H9 (cell line): ENCODE measurements around the gene SRC. TPM values are rescaled to one million over a fixed set of nuclear protein-coding genes. Genes with fewer than 3 reads are reported as not detected.

ENCODE experiments used
- DNase-seq: peaks from one replicate; pipeline ENCODE4 v3.0.0-alpha.2; 2017
- H2AFZ ChIP-seq: one replicate; pipeline ENCODE4 v1.6.1; 2013; ENCODE audit warnings: mild to moderate bottlenecking, low read length, control low read depth, moderate library complexity
- H2AK5ac ChIP-seq: 2 replicates; pipeline ENCODE4 v1.6.1; 2013; ENCODE audit warnings: low read length, control low read depth, mixed read lengths; ENCODE audit not compliant: insufficient read length
- H2BK120ac ChIP-seq: one replicate; pipeline ENCODE4 v1.6.1; 2013; ENCODE audit warnings: low read depth, mild to moderate bottlenecking, low read length, control low read depth, inconsistent platforms; ENCODE audit not compliant: poor library complexity, severe bottlenecking
- H2BK12ac ChIP-seq: 2 replicates; pipeline ENCODE4 v1.6.1; 2013; ENCODE audit warnings: low read length, control low read depth, mixed read lengths, low read depth; ENCODE audit not compliant: insufficient read length
- H2BK15ac ChIP-seq: 2 replicates; pipeline ENCODE4 v1.6.1; 2013; ENCODE audit warnings: low read depth, low read length, control low read depth
- H2BK20ac ChIP-seq: one replicate; pipeline ENCODE4 v1.6.1; 2013; ENCODE audit warnings: low read depth, mild to moderate bottlenecking, low read length, control low read depth, inconsistent platforms; ENCODE audit not compliant: poor library complexity, severe bottlenecking
- H2BK5ac ChIP-seq: 2 replicates; pipeline ENCODE4 v1.6.1; 2013; ENCODE audit warnings: low read length, control low read depth, mixed read lengths; ENCODE audit not compliant: insufficient read length
- H3K14ac ChIP-seq: 2 replicates; pipeline ENCODE4 v1.6.1; 2013; ENCODE audit warnings: low read length, control low read depth; ENCODE audit not compliant: insufficient read depth
- H3K18ac ChIP-seq: 2 replicates; pipeline ENCODE4 v1.6.1; 2013; ENCODE audit warnings: low read depth, mild to moderate bottlenecking, mixed read lengths, low read length, control low read depth; ENCODE audit not compliant: insufficient read length
- H3K23ac ChIP-seq: 2 replicates; pipeline ENCODE4 v1.6.1; 2013; ENCODE audit warnings: low read length, control low read depth, mixed read lengths, low read depth; ENCODE audit not compliant: insufficient read length
- H3K23me2 ChIP-seq: 2 replicates; pipeline ENCODE4 v1.6.1; 2013; ENCODE audit warnings: low read depth, mild to moderate bottlenecking, mixed read lengths, low read length, control low read depth; ENCODE audit not compliant: insufficient read length, poor library complexity, severe bottlenecking
- H3K27ac ChIP-seq: 2 replicates; pipeline ENCODE4 v1.5.1; 2013; ENCODE audit warnings: low read length, control low read depth, mixed read lengths, low read depth; ENCODE audit not compliant: insufficient read length
- H3K27me3 ChIP-seq: 2 replicates; pipeline ENCODE4 v1.6.1; 2013; ENCODE audit warnings: low read length, control low read depth, inconsistent platforms; ENCODE audit not compliant: insufficient read depth
- H3K4ac ChIP-seq: 2 replicates; pipeline ENCODE4 v1.6.1; 2013; ENCODE audit warnings: low read depth, mild to moderate bottlenecking, control low read depth, inconsistent platforms, low read length, moderate library complexity
- H3K4me1 ChIP-seq: 2 replicates; pipeline ENCODE4 v1.6.1; 2013; ENCODE audit warnings: low read length, control low read depth, inconsistent platforms; ENCODE audit not compliant: insufficient read depth
- H3K4me2 ChIP-seq: 2 replicates; pipeline ENCODE4 v1.6.1; 2013; ENCODE audit warnings: low read length, control low read depth, mixed read lengths; ENCODE audit not compliant: insufficient read length, insufficient read depth
- H3K56ac ChIP-seq: 2 replicates; pipeline ENCODE4 v1.6.1; 2013; ENCODE audit warnings: low read depth, mild to moderate bottlenecking, mixed read lengths, low read length, control low read depth; ENCODE audit not compliant: insufficient read length
- H3K79me1 ChIP-seq: 2 replicates; pipeline ENCODE4 v1.6.1; 2013; ENCODE audit warnings: low read depth, mild to moderate bottlenecking, moderate library complexity, low read length, control low read depth, inconsistent platforms; ENCODE audit not compliant: insufficient read depth, poor library complexity, severe bottlenecking
- H3K79me2 ChIP-seq: 2 replicates; pipeline ENCODE4 v1.6.1; 2013; ENCODE audit warnings: low read length, control low read depth, inconsistent platforms; ENCODE audit not compliant: insufficient read depth
- H3K9ac ChIP-seq: 2 replicates; pipeline ENCODE4 v1.6.1; 2013; ENCODE audit warnings: low read length, control low read depth, mixed read lengths; ENCODE audit not compliant: insufficient read length; ENCODE audit errors: extremely low read depth
- H3K9me3 ChIP-seq: one replicate; pipeline ENCODE4 v1.6.1; 2013; ENCODE audit warnings: low read depth, low read length, inconsistent platforms; ENCODE audit not compliant: control insufficient read depth
- H3T11ph ChIP-seq: one replicate; pipeline ENCODE4 v1.6.1; 2013; ENCODE audit warnings: mild to moderate bottlenecking, low read length, control low read depth, inconsistent platforms
- H4K20me1 ChIP-seq: one replicate; pipeline ENCODE4 v1.6.1; 2013; ENCODE audit not compliant: control insufficient read depth, insufficient read length, insufficient read depth
- H4K5ac ChIP-seq: 2 replicates; pipeline ENCODE4 v1.6.1; 2013; ENCODE audit warnings: low read depth, mild to moderate bottlenecking, mixed read lengths, low read length, control low read depth; ENCODE audit not compliant: insufficient read length
- H4K8ac ChIP-seq: replicated peaks from 2 replicates; pipeline ENCODE4 v1.6.1; 2013; ENCODE audit warnings: low read length, control low read depth, mixed read lengths, low read depth; ENCODE audit not compliant: insufficient read length
- H4K91ac ChIP-seq: 2 replicates; pipeline ENCODE4 v1.6.1; 2013; ENCODE audit warnings: low read depth, mild to moderate bottlenecking, moderate library complexity, mixed read lengths, low read length, control low read depth; ENCODE audit not compliant: insufficient read length
- H3K27ac Mint-ChIP-seq, 3 experiments: 2 replicates in 2 of 3; 3 replicates in 1 of 3; pipeline ENCODE4 v1.8.0; 2020 to 2021; ENCODE audit warnings: mixed read lengths in 3 of 3, mild to moderate bottlenecking in 1 of 3, moderate library complexity in 1 of 3
- H3K27me3 Mint-ChIP-seq: 2 replicates; pipeline ENCODE4 v1.8.0; 2021; ENCODE audit warnings: low read depth, mild to moderate bottlenecking, moderate library complexity, mixed read lengths
- H3K36me3 Mint-ChIP-seq, 3 experiments: 2 replicates in 2 of 3; 3 replicates in 1 of 3; pipeline ENCODE4 v1.8.0; 2020 to 2021; ENCODE audit warnings: low read depth in 3 of 3, mixed read lengths in 3 of 3; ENCODE audit not compliant: insufficient read depth in 1 of 3
- H3K4me1 Mint-ChIP-seq, 2 experiments: 2 replicates each; pipeline ENCODE4 v1.8.0; 2020; ENCODE audit warnings: mixed read lengths in 2 of 2
- H3K4me3 Mint-ChIP-seq, 2 experiments: 2 replicates in 1 of 2; 3 replicates in 1 of 2; pipeline ENCODE4 v1.8.0; 2020 to 2021; ENCODE audit warnings: mild to moderate bottlenecking in 2 of 2, mixed read lengths in 2 of 2, moderate library complexity in 1 of 2
- H3K9me3 Mint-ChIP-seq, 2 experiments: 2 replicates in 1 of 2; 3 replicates in 1 of 2; pipeline ENCODE4 v1.8.0; 2020; ENCODE audit warnings: mild to moderate bottlenecking in 2 of 2, mixed read lengths in 2 of 2, moderate library complexity in 1 of 2
- WGBS: extraction: QIAGEN DNeasy Blood & Tissue Kit; methylation state at CpG from one replicate; pipeline ENCODE4 v1.1.7; 2013; ENCODE audit warnings: missing lambda C conversion rate, low lambda C conversion rate, mixed read lengths; ENCODE audit not compliant: insufficient read length; ENCODE audit errors: extremely low coverage; 5-methylcytosine and 5-hydroxymethylcytosine counted together
- total RNA-seq: library from RNA; stranded (reverse); gene quantifications from 2 replicates; pipeline ENCODE4 v1.2.1, GENCODE V29; 2021
- TF ChIP-seq, protein P1 (sequence below): fragments of 200-600 bp; sonication (generic); conservative IDR thresholded peaks from 3 replicates; pipeline ENCODE4 v1.8.0; 2021; ENCODE audit warnings: antibody characterized with exemption, mild to moderate bottlenecking

Gene SRC
- total RNA-seq, 1 experiment from 2014 or later: 44.5 TPM

- H3K79me2 ChIP-seq: no peaks in the 10 kb centered on the region
These were observed 93.4 kb downstream of the SRC start for GRCh38 chr20:37439223-37439933.

More at GRCh38 chr20:37439223-37439933, 93.4 kb downstream of the SRC start:
- Mint-ChIP-seq H3K4me1 (peaks cover 22 to 30% of the 10 kb centered on the region in 2 experiments), H3K4me3 (no peak overlapping the region; a peak in 1 of 5 replicates), H3K9me3 (no peaks in the 10 kb centered on the region), H3K27ac (peak overlapping the region; percentile 21 to 69 (median 61); a peak in 4 of 7 replicates), H3K27me3 (no peaks in the 10 kb centered on the region), H3K36me3 (no peaks in the 10 kb centered on the region)
- DNase-seq: no peak
- Histone ChIP-seq H3K56ac (no peak overlapping the region), H3K23ac (no peak overlapping the region), H2BK20ac (no peak overlapping the region), H3K79me1 (no peaks in the 10 kb centered on the region), H3K9ac (no peak overlapping the region), H4K8ac (no peak overlapping the region), H2BK120ac (no peak overlapping the region), H3K14ac (no peak overlapping the region), H3K27ac (no peak overlapping the region), H3K4me2 (no peak overlapping the region), H3K4me1 (no peaks in the 10 kb centered on the region; the same call in 1 of the 2 replicates), H2BK15ac (no peak overlapping the region), H4K20me1 (no peaks in the 10 kb centered on the region), H3K9me3 (no peaks in the 10 kb centered on the region), H3K4ac (no peak overlapping the region), H2AFZ (no peak overlapping the region), H3K18ac (no peak overlapping the region), H2BK12ac (no peak overlapping the region), H4K5ac (no peak overlapping the region), H3T11ph (no peak overlapping the region), H4K91ac (no peak overlapping the region), H3K23me2 (no peaks in the 10 kb centered on the region), H3K27me3 (no peaks in the 10 kb centered on the region), H2BK5ac (no peak overlapping the region), H2AK5ac (no peak overlapping the region)
- TF ChIP-seq, protein P1, sequence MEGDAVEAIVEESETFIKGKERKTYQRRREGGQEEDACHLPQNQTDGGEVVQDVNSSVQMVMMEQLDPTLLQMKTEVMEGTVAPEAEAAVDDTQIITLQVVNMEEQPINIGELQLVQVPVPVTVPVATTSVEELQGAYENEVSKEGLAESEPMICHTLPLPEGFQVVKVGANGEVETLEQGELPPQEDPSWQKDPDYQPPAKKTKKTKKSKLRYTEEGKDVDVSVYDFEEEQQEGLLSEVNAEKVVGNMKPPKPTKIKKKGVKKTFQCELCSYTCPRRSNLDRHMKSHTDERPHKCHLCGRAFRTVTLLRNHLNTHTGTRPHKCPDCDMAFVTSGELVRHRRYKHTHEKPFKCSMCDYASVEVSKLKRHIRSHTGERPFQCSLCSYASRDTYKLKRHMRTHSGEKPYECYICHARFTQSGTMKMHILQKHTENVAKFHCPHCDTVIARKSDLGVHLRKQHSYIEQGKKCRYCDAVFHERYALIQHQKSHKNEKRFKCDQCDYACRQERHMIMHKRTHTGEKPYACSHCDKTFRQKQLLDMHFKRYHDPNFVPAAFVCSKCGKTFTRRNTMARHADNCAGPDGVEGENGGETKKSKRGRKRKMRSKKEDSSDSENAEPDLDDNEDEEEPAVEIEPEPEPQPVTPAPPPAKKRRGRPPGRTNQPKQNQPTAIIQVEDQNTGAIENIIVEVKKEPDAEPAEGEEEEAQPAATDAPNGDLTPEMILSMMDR: no peak
- WGBS: no CpG with 5 or more reads among the region's 23 CpGs
